Activated CD8-positive, alpha-beta memory T cell treated with anti-CD3 and anti-CD28 coated beads for 1 hour (primary cell): ENCODE data around the gene TREML1.

Experiments
- DNase-seq, 2 donors: peaks; one replicate each; pipeline ENCODE4 v3.0.0-alpha.2; 2020; ENCODE audit warnings: low read depth in 1 of 2; ENCODE audit errors: extremely low read depth in 1 of 2

TREML1 gene

GRCh38 chr6:41179163-41179562 lies 25.0 kb upstream of the TREML1 start:
- DNase-seq, result no peak

DNA sequence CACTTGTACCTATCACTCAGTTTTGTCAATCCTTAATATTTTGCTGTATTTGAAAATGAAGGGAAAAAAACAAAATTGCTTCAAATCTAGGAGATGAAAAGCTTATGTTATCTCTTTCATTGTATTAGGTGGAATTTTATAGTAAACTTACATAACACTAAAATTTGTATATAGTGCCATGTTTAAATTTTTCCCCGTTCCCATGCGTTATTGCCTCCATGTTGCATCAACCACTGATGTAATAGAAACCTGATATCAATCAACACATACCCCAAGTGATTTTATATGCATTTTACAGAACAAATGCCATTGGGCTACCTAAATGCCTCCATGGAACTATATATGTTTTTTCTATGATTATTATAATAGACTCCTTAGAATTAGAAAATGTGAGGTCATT lies 23.5 kb upstream of the TREML1 start:
- DNase-seq, result no peak

DNA sequence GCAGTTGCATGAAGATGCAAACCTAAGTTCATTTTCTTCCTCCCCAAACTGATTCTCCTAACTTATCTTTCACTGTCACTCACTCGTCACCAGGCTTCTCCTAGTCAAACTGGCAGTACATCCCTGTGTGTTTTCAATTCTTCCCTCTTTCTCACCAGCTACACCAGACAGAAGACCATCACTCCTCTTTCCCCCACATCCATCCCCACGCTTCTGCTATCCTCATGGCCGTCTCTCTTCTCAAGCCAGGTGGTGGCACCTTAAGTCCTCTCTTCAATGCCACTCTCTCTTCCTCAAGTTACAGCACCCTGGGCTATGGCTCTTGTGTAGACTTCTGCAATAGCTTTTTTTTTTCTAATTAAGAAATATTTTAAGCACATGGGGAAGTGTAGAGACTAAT lies 23.1 kb upstream of the TREML1 start:
- DNase-seq, result no peak

DNA sequence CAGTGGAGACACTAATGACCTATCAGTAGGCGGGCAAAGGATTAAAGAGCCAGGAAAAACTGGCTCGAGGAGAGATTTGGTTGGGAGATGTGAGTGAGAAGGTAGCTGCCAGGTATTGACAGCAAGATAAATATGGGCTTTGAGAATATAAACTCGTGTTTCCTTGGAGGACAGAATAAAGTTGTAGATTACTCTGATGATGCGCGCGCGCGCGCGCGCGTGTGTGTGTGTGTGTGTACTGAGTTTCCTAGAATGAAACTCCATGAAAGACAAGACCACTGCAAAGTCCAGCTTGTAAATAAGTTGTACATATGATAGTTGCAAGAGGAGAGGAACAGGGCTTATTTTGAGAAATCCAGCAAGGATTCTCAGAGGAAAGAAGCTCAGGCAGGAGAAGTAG lies 22.0 kb upstream of the TREML1 start:
- no peak for DNase-seq

DNA sequence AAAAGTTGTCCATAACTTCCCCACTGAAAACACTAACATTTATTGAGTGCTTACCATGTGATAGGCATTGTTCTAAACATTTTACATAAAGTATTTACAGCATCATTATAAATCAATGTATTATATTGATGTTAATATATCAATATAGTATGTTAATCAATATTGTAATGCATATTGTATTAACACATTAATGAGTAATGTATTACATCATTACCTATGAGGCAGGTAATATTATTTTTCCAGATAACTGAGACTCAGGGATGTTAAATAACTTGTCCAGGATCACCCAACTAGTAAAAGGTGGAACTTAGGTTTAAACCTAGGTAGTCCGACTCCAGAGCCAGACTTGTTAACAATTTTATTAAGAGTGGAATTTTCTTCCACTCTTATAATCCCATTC lies 20.9 kb upstream of the TREML1 start:
- DNase-seq, result no peak

GRCh38 chr6:41174610-41175009 lies 20.5 kb upstream of the TREML1 start:
- no peak for DNase-seq

GRCh38 chr6:41171908-41172307 lies 17.8 kb upstream of the TREML1 start:
- no peak for DNase-seq

GRCh38 chr6:41170547-41171160 lies 16.5 kb upstream of the TREML1 start:
- no peak for DNase-seq

DNA sequence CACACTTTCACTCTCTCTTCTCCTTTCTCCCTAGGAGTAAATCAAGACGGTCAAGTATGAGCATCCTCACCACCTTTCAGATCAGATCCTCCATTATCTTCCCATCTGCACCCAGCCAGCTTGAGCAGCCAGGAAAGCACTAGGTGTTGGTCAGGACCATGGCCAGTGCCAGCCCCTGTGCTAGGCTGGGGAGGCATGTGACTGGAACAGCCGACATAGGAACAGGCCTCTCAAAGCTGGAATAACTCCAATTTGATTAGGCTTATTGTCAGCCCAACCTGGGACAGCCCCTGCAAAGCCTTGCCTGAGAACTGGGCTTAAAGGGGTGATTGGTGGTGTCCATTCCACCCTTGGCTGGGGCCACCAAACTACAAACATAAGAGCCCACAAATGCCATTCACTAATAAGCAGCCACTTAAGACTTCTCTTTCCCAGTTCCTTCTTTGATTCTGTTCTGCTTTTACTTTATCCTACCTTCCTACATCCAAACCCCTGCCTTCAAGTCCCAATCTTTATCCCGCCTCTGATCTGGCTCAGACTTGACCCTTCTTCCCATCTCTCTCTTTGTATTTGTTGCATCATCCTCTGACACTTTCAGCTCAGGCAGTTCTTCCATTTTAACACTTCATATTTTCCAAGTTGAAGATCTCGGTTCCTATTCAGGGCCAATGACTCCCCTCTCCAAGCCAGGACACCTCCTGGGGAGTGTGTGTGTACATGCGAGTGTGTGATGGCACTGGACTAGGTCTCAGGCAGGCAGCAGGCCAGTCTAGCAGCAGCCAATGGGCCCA lies 13.2 kb upstream of the TREML1 start:
- DNase-seq, result no peak

DNA sequence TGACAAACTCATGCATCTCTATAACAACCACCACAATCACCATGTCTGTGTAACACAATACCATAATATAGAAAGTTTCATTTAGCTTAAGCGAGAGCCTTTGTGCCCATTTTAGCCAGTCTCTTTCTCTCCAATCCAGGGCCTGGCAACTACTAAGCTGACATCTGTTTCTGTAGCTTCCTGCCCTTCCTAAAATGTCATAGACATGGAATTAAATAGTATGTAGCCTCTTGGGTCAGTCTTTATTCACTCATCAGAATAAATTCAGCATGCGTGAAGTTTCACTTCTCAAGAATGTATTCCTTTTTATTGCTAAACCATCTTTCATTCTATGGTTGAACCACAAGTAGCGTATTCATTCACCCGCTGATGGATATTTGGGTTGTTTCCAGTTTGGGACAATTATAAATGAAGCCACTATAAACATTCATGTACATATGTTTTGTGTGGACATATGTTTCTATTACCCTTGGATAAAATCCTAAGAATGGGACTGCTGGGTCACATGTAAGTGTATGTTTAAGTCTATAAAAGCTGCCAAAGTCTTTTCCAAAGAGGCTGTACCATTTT lies 10.5 kb upstream of the TREML1 start:
- no peak for DNase-seq

- DNase-seq, result no peak
Measured at GRCh38 chr6:41163419-41163717, 9.2 kb upstream of the TREML1 start.

DNA sequence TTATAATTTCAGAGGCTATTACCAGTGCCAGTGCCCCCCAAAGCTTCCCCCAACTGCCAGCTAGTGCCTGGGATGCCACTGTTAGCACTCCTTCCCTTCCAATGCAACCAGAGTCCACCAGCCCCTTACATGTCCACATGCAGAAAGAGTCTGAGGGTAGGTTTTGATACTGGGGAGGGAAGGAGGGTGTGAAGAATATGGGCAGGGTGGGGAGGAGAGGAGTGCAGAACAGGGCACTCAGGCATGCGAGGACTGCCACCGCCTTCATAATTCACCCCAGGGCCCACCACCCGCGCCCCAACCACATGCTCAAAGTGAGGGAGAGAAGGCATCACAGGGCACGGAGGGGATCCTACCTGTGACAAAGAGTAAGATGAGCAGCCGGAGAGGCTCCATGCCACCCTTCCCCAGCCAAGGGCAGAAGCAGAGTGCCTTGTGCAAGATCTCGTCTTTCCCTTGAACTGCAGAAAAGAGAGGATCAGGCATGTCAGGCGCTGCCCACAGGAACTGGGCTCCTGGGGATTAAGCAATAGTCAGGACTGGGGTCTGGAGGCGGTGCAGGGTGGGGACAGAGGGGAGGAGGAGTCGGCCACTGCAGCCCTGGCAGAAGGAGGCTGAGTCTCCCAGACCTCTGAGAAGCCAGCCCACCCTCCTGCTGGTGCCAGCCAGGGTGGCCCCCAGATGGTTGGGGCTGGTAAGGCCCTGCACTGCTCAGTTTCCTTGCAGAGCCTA lies 8.7 kb upstream of the TREML1 start, which contains the start of gene TREM2:
Gene TREM2, minus strand, starts transcription at position 430 of the 732 bp plus-strand sequence. Its CDS starts 34 bp downstream, at position 396.
- no peak for DNase-seq

- no peak for DNase-seq
Measured at GRCh38 chr6:41161851-41162552, 7.9 kb upstream of the TREML1 start.

DNA sequence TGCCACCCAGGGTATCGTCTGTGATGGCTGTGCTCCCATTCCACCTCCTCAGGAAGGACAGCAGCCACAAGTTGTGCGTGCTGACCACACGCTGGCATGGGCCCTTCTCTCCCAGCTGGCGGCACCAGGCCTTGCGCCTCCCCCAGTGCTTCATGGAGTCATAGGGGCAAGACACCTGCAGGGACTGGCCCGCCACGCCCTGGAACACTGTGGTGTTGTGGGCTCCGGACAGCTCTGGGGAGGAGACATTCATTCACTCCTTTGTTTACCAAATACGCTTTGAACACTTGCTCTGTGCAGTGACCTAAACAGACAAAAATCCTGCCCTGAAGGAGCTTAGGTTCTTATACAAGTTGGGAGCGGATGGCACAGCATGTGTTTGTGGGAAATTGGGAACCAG lies 7.2 kb upstream of the TREML1 start:
- DNase-seq, result no peak

DNA sequence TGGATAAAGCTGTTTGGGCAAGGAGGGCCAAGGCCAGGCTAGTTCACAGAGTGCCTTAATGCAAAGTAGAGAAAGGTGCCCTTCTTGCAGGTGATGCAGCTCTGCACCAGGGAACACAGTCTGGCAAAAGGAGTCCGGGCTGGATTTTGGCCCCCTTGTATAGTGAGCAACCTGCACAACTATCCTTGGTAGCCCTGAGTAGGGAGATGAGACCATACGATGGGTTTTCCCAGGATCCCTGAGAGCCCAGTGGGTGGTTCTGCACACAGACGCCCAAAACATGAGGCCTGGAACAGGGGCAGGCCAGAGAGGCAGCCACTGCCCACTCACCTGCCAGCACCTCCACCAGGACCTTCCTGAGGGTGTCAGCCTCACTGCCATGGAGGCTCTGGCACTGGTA lies 6.8 kb upstream of the TREML1 start:
- DNase-seq, result no peak

- no peak for DNase-seq
Measured at GRCh38 chr6:41159415-41160082, 5.4 kb upstream of the TREML1 start.

DNA sequence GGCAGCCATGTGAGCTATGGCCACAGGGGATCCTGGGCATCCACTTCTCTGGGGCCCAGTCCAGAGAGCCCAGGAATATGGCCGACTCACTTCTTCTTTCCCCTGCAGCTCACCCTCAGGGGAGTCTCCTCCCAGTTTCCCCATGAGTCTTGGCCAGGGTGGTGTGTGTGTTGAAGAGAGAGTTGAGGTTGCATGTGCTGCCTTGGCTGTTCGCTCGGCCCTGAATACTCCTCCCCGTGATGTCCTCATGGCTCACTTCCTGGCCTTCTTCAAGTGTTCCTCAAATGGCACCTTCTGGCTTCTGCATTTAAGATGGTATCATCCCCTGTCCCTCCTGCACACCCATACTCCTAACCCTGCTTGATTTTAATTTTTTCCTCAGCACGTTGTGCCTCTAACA lies 3.2 kb upstream of the TREML1 start:
- DNase-seq, result no peak

- DNase-seq, result no peak
Measured at GRCh38 chr6:41156771-41157170, 2.6 kb upstream of the TREML1 start.

GRCh38 chr6:41156001-41156400 lies 1.9 kb upstream of the TREML1 start:
- no peak for DNase-seq

GRCh38 chr6:41155132-41155805 lies 1.1 kb upstream of the TREML1 start:
- DNase-seq, result no peak
